ENCODE results near the gene RNF181. TPM values are rescaled to one million over a fixed set of nuclear protein-coding genes. Genes with fewer than 3 reads are reported as not detected.

Gene RNF181
- total RNA-seq, 4 donors from 2014 or later, result 23.9 to 164 (median 141) TPM

DNA sequence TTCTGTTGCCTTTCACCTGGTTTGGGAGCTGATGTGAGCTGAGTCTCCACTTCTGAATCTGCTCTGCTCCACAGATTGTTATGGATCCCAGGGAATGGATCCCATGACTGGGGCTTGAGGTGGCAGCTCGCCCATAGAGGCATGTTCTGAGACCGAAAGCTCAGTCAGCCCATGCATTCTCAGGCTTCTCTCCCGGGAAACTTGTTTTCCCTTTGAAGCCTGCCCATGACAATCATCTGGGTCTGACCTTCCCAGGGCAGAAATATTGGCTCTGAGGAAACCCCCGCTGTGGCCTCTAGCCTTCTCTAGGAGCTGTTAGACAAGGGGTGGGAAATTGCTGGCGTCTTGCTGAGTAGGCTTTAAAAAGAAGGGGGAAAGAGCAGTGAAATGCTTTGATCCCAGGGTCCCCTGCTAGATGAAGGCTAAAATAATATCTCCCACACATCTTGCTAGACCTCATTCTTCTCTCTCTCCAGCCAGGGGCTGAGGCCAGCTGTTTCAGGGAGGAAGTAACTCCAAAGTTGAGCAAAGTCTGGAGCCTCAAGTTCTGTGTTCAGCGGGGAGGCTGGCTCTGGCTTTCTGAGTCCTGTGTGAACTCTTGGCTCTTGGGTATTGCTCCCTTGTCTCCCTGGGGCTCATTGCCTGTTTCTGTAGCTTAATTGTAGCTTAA is 16.1 kb upstream of the RNF181 start:
- DNase-seq, result no peak
- in situ Hi-C loops (cut with MboI; ENCODE audit: low pct_ligation_motif_present in 1 of 4, low pct_unique_long_range_greater_than_20kb in 1 of 4, low sequenced_read_pairs in 3 of 4), result no loop called here
- peak overlapping the region in 1 of 4 donors; percentile 65 for H3K4me3 ChIP-seq
- H3K27me3 ChIP-seq, result no peaks in the 10 kb centered on the region
- H3K27ac ChIP-seq, result peak overlapping the region; percentile 78 to 95 (median 84)
- peaks cover 11 to 46% (median 26%) of the 10 kb centered on the region in 4 donors for H3K4me1 ChIP-seq
- WGBS, 2 donors (ENCODE audit: low coverage in 1 of 2), result 20 to 60% methylated on average over 1 to 6 of the region's 6 CpGs
- TF ChIP-seq POLR2AphosphoS5 (IDR thresholded peaks at IDR 0.05) (no peak), EP300 (IDR thresholded peaks at IDR 0.05; ENCODE audit: low read depth) (no peak), POLR2A (IDR thresholded peaks at IDR 0.05) (no peak)
- TF ChIP-seq, protein P1, sequence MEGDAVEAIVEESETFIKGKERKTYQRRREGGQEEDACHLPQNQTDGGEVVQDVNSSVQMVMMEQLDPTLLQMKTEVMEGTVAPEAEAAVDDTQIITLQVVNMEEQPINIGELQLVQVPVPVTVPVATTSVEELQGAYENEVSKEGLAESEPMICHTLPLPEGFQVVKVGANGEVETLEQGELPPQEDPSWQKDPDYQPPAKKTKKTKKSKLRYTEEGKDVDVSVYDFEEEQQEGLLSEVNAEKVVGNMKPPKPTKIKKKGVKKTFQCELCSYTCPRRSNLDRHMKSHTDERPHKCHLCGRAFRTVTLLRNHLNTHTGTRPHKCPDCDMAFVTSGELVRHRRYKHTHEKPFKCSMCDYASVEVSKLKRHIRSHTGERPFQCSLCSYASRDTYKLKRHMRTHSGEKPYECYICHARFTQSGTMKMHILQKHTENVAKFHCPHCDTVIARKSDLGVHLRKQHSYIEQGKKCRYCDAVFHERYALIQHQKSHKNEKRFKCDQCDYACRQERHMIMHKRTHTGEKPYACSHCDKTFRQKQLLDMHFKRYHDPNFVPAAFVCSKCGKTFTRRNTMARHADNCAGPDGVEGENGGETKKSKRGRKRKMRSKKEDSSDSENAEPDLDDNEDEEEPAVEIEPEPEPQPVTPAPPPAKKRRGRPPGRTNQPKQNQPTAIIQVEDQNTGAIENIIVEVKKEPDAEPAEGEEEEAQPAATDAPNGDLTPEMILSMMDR (IDR thresholded peaks at IDR 0.05), result no peak
- H3K36me3 ChIP-seq, result no peaks in the 10 kb centered on the region
- H3K9me3 ChIP-seq, result no peaks in the 10 kb centered on the region
- intact Hi-C loops (cut with DNase I; ENCODE audit: low total_unique reads), result no loop called here

DNA sequence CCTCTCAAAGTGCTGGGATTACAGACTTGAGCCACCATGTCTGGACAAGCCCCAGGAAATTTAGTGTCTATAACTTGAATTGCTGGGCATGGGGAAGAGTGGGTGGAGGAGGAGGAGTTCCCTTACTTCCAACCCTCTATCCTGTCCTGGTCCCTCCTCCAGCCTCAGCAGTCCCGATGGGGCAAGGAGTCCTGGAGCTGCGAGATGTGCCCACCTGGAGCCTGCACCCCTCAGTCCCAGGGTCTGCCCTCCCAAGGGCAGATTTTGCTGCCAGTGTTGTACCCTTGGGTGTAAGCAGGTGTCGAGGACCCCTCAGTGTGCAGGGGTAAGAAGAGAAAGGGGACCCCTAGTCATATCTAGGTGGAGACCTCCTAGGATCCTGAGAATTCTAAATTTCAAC is 15.3 kb upstream of the RNF181 start:
- H3K4me3 ChIP-seq, result no peak overlapping the region
- H3K27me3 ChIP-seq, result no peaks in the 10 kb centered on the region
- 90% methylated on average over 3 of the region's 3 CpGs; no CpG with 5 or more reads in 1 of the 2 donors for WGBS, 2 donors (ENCODE audit: low coverage in 1 of 2)
- DNase-seq, result no peak
- peaks cover 18 to 54% (median 34%) of the 10 kb centered on the region in 4 donors for H3K4me1 ChIP-seq
- in situ Hi-C loops (cut with MboI; ENCODE audit: low pct_ligation_motif_present in 1 of 4, low pct_unique_long_range_greater_than_20kb in 1 of 4, low sequenced_read_pairs in 3 of 4) (no loop called here), intact Hi-C loops (cut with DNase I; ENCODE audit: low total_unique reads) (no loop called here)
- no peaks in the 10 kb centered on the region for H3K9me3 ChIP-seq
- TF ChIP-seq, protein P1 (IDR thresholded peaks at IDR 0.05), result no peak
- no peak for TF ChIP-seq POLR2A (IDR thresholded peaks at IDR 0.05)
- TF ChIP-seq EP300 (IDR thresholded peaks at IDR 0.05; ENCODE audit: low read depth), result no peak
- no peak for TF ChIP-seq POLR2AphosphoS5 (IDR thresholded peaks at IDR 0.05)
- no peaks in the 10 kb centered on the region for H3K36me3 ChIP-seq
- peak overlapping the region in 2 of 4 donors; percentile 81 to 95 for H3K27ac ChIP-seq

DNA sequence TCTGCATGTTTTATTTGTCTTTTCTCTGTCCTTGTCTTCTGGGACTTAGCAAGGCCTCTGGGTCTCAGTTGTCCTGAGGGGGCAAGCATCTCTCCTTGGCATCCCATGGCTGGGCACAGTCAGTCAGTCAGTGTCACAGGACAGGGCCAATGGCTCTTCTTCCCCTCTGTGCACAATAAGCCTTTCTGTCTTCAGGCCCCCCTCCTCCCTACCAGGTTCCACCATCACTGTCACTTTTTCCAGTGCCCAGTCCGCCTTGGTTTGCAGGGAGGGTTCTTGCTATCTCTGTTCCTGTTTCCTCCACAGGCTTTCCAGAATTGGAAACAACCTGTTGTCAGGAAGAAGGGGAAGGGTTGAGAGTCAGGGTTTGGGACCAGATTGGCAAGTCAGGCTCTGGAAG is 13.1 kb upstream of the RNF181 start:
- no peak overlapping the region for H3K4me3 ChIP-seq
- H3K36me3 ChIP-seq, result no peaks in the 10 kb centered on the region
- no peaks in the 10 kb centered on the region for H3K27me3 ChIP-seq
- no peak for DNase-seq
- intact Hi-C loops (cut with DNase I; ENCODE audit: low total_unique reads), result no loop called here
- H3K9me3 ChIP-seq, result no peaks in the 10 kb centered on the region
- in situ Hi-C loops (cut with MboI; ENCODE audit: low pct_ligation_motif_present in 1 of 4, low pct_unique_long_range_greater_than_20kb in 1 of 4, low sequenced_read_pairs in 3 of 4), result no loop called here
- no peak for TF ChIP-seq POLR2AphosphoS5 (IDR thresholded peaks at IDR 0.05)
- TF ChIP-seq, protein P1 (IDR thresholded peaks at IDR 0.05), result no peak
- no peak for TF ChIP-seq POLR2A (IDR thresholded peaks at IDR 0.05)
- no peak for TF ChIP-seq EP300 (IDR thresholded peaks at IDR 0.05; ENCODE audit: low read depth)
- no peak overlapping the region for H3K27ac ChIP-seq
- WGBS, 2 donors (ENCODE audit: low coverage in 1 of 2), result 72% methylated on average over 1 of the region's 1 CpG; no CpG with 5 or more reads in 1 of the 2 donors
- H3K4me1 ChIP-seq, result peaks cover 23 to 55% (median 39%) of the 10 kb centered on the region in 4 donors

DNA sequence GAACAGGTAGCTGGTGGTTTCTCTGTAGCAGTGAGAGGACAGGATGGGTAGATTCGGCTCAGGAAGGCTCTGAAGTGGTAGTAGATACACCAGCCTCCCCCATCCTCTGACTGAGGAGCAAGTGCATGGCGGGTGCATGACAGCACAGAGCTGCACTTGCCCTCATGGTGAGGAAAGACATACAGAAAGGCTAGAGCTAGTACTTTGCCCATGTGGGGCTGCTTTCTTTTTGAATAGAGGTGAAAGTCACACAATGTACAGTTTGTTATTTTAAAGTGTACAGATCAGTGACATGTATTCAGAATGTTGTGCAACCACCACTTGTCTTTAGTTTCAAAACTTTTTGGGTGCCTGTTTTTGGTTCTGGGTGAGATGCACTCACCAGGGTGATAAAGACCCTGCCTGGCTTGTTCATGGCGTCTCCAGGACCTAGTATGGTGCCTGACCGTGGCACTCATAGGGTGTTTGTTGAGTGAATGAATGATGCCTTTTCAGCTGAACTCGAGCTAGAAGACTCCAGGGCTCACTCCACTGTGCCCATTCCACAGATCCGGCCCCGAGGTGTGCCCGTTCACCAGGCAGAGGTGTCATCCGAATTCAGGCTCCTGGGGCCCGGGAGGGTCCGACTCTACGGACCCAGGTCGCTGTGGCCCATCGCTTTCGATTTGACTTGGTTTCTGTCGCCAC is 11.7 kb upstream of the RNF181 start:
- intact Hi-C loops (cut with DNase I; ENCODE audit: low total_unique reads), result no loop called here
- WGBS, 2 donors (ENCODE audit: low coverage in 1 of 2), result 62 to 79% methylated on average over 2 to 13 of the region's 16 CpGs
- no peaks in the 10 kb centered on the region for H3K9me3 ChIP-seq
- peaks cover 23 to 57% (median 35%) of the 10 kb centered on the region in 4 donors for H3K4me1 ChIP-seq
- in situ Hi-C loops (cut with MboI; ENCODE audit: low pct_ligation_motif_present in 1 of 4, low pct_unique_long_range_greater_than_20kb in 1 of 4, low sequenced_read_pairs in 3 of 4), result no loop called here
- DNase-seq, result no peak
- no peak for TF ChIP-seq POLR2AphosphoS5 (IDR thresholded peaks at IDR 0.05)
- no peak for TF ChIP-seq POLR2A (IDR thresholded peaks at IDR 0.05)
- TF ChIP-seq, protein P1 (IDR thresholded peaks at IDR 0.05), result no peak
- no peak for TF ChIP-seq EP300 (IDR thresholded peaks at IDR 0.05; ENCODE audit: low read depth)
- peak overlapping the region; percentile 85 to 90 (median 86) for H3K27ac ChIP-seq
- no peaks in the 10 kb centered on the region for H3K27me3 ChIP-seq
- no peaks in the 10 kb centered on the region for H3K36me3 ChIP-seq
- peak overlapping the region; percentile 30 to 57 (median 46) for H3K4me3 ChIP-seq

All from transverse colon (tissue), 4 donors.